Measurements from ENCODE around the gene HOXC10. TPM values are rescaled to one million over a fixed set of nuclear protein-coding genes. Genes with fewer than 3 reads are reported as not detected.

Gene HOXC10
- total RNA-seq, 2 donors from 2014 or later = not detected

DNA sequence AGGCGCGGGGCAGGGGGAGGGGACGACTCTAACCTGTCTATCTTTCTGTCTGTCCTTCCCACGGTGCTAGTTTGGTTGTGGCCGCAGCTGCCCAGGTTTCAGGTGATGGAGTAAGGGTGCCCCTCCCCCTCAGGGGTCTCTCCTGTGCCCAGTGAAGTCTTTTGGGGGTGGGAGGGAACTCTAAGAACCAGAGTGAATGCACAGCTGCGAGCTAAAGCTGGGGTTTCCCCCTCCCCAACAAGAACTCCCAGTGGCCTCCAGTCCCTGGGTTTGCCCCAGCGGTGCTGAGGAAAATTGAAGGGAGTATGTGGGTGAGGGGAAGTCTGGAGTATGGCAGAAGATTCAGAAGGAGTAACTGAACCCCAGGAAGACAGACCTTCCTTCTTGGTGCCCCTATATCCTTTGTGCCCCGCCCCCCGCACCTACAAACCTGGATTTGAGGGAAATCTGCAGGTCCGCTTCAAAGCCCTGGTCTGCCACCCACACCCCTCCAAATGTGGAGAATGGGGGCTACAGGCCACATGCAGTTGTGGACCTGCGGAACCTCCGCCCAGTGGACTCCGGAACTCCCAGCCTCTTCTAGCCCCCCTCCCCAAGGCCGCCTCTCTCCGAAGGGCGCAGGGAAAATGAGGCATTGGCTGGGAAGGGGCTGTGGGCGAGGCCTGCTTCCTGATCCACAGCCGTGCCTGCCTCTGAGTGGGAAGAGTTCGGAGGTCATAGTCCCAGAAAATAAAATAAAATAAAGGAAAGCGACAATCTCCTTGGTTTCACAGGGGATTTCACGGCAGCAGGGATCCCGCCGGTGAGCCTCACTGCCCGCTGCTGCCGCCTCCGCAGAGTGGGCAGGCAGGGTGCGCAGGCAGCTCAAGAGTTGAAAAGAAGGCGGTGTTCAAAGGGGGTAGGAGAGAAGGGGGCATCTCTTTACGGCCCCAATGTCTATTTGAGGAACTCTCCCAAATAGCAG lies 11.6 kb downstream of the HOXC10 start:
- no peak overlapping the region for H3K27ac Mint-ChIP-seq
- no peak for DNase-seq
- H3K9me3 Mint-ChIP-seq = no peaks in the 10 kb centered on the region
- no peak for ATAC-seq (replicated peaks in 1 of 2)
- peaks cover 51% of the 10 kb centered on the region for H3K4me1 Mint-ChIP-seq (ENCODE audit: low read depth)
- peak overlapping the region; percentile 92 to 94 for H3K4me3 Mint-ChIP-seq
- H3K27me3 Mint-ChIP-seq (ENCODE audit: low read depth) = peaks cover 90% of the 10 kb centered on the region
- peaks cover 0 to 3% of the 10 kb centered on the region in 2 donors for H3K36me3 Mint-ChIP-seq (ENCODE audit: insufficient read depth in 2 of 2)

- peaks cover 0 to 3% of the 10 kb centered on the region in 2 donors for H3K36me3 Mint-ChIP-seq (ENCODE audit: insufficient read depth in 2 of 2)
- H3K4me3 Mint-ChIP-seq = peak overlapping the region; percentile 15 to 21
- H3K9me3 Mint-ChIP-seq = no peaks in the 10 kb centered on the region
- peaks cover 50% of the 10 kb centered on the region for H3K4me1 Mint-ChIP-seq (ENCODE audit: low read depth)
- no peak for ATAC-seq (replicated peaks in 1 of 2)
- DNase-seq = no peak
- H3K27me3 Mint-ChIP-seq (ENCODE audit: low read depth) = peaks cover 90% of the 10 kb centered on the region
- H3K27ac Mint-ChIP-seq = no peak overlapping the region
Measured at GRCh38 chr12:53997204-53998109, 12.5 kb downstream of the HOXC10 start.

- peak overlapping the region; percentile 52 for H3K27ac Mint-ChIP-seq
- H3K27me3 Mint-ChIP-seq (ENCODE audit: low read depth) = peaks cover 90% of the 10 kb centered on the region
- peaks cover 49% of the 10 kb centered on the region for H3K4me1 Mint-ChIP-seq (ENCODE audit: low read depth)
- ATAC-seq (replicated peaks in 1 of 2) (no peak), DNase-seq (no peak)
- H3K9me3 Mint-ChIP-seq = no peaks in the 10 kb centered on the region
- no peak overlapping the region for H3K4me3 Mint-ChIP-seq
- H3K36me3 Mint-ChIP-seq (ENCODE audit: insufficient read depth in 2 of 2) = peaks cover 0 to 3% of the 10 kb centered on the region in 2 donors
Measured at GRCh38 chr12:53998110-53998899, 13.4 kb downstream of the HOXC10 start.

DNA sequence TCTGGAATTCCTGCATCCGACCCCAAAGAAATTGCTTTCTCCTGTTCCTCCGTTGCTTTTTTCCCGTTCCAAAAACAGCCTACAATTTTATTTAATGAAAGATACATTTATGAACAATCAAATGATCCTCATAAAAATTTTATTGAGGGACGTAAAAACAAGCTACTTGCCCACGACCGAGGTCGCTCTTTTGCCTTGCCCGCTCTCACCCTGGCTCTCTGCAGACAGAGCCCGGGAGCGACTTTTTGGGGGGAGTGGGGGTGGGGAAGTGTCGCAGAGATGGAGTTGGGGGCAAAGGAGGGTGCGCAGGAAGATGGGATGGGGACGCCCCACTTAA lies 13.9 kb downstream of the HOXC10 start:
- H3K36me3 Mint-ChIP-seq (ENCODE audit: insufficient read depth in 2 of 2) = peaks cover 0 to 3% of the 10 kb centered on the region in 2 donors
- no peak overlapping the region for H3K4me3 Mint-ChIP-seq
- H3K27me3 Mint-ChIP-seq (ENCODE audit: low read depth) = peaks cover 90% of the 10 kb centered on the region
- H3K27ac Mint-ChIP-seq = peak overlapping the region; percentile 52
- no peak for DNase-seq
- no peaks in the 10 kb centered on the region for H3K9me3 Mint-ChIP-seq
- ATAC-seq (replicated peaks in 1 of 2) = no peak
- peaks cover 44% of the 10 kb centered on the region for H3K4me1 Mint-ChIP-seq (ENCODE audit: low read depth)

- DNase-seq (peak; percentile 36 to 50), ATAC-seq (replicated peaks in 1 of 2) (no peak)
- no peaks in the 10 kb centered on the region for H3K9me3 Mint-ChIP-seq
Measured at GRCh38 chr12:53999559-54000115, 14.7 kb downstream of the HOXC10 start.

GRCh38 chr12:54000116-54001114 lies 15.5 kb downstream of the HOXC10 start, which contains the start of gene HOXC9:
Gene HOXC9, plus strand, starts transcription at chr12:54000161. Its CDS starts 28 bp downstream, at chr12:54000189.
- Mint-ChIP-seq H3K9me3 (no peaks in the 10 kb centered on the region), H3K27me3 (ENCODE audit: low read depth) (peaks cover 93% of the 10 kb centered on the region), H3K27ac (no peak within 1 kb of the TSS), H3K4me1 (ENCODE audit: low read depth) (peaks cover 36% of the 10 kb centered on the region), H3K4me3 (peak within 1 kb of the TSS; percentile 71 to 76), H3K36me3 (ENCODE audit: insufficient read depth in 2 of 2) (peaks cover 0 to 2% of the 10 kb centered on the region in 2 donors)
- no peak for DNase-seq
- ATAC-seq (replicated peaks in 1 of 2) = no peak

More at GRCh38 chr12:53999559-54000115, 14.7 kb downstream of the HOXC10 start:
- no peak overlapping the region for H3K27ac Mint-ChIP-seq
- peak overlapping the region; percentile 71 to 76 for H3K4me3 Mint-ChIP-seq
- H3K4me1 Mint-ChIP-seq (ENCODE audit: low read depth) = peaks cover 39% of the 10 kb centered on the region
- H3K36me3 Mint-ChIP-seq (ENCODE audit: insufficient read depth in 2 of 2) = peaks cover 0 to 3% of the 10 kb centered on the region in 2 donors
- H3K27me3 Mint-ChIP-seq (ENCODE audit: low read depth) = peaks cover 93% of the 10 kb centered on the region

- no peak overlapping the region for H3K27ac Mint-ChIP-seq
- H3K4me3 Mint-ChIP-seq = no peak overlapping the region
- no peak for DNase-seq
- no peaks in the 10 kb centered on the region for H3K9me3 Mint-ChIP-seq
- peaks cover 33% of the 10 kb centered on the region for H3K4me1 Mint-ChIP-seq (ENCODE audit: low read depth)
- no peak for ATAC-seq (replicated peaks in 1 of 2)
- H3K27me3 Mint-ChIP-seq (ENCODE audit: low read depth) = peaks cover 93% of the 10 kb centered on the region
- no peaks in the 10 kb centered on the region for H3K36me3 Mint-ChIP-seq (ENCODE audit: insufficient read depth in 2 of 2)
Measured at GRCh38 chr12:54001283-54002187, 16.6 kb downstream of the HOXC10 start.

DNA sequence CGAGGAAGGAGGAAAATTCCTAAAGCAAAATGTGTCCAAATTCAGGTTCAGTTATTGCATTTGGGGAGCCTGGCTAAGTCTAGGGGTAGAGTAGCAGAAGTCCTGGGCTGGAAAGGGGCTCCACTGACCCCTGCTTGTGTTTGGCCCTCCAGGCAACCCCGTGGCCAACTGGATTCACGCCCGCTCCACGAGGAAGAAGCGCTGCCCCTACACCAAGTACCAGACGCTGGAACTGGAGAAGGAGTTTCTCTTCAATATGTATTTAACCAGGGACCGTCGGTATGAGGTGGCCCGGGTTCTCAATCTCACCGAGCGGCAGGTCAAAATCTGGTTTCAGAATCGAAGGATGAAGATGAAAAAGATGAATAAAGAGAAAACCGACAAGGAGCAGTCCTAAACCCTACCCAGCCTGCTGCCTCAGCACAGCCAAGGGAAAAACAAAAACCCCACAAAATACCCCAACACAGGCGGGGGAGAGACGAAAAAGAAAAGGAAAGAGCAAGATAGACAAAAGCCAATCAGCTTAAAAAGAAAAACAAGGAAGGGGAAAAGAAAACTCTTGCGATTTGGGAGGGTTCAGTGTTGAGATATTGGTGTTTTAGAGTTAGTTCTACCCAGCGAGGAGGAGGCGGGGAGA lies 17.4 kb downstream of the HOXC10 start:
- peaks cover 27% of the 10 kb centered on the region for H3K4me1 Mint-ChIP-seq (ENCODE audit: low read depth)
- no peaks in the 10 kb centered on the region for H3K9me3 Mint-ChIP-seq
- ATAC-seq (replicated peaks in 1 of 2) (no peak), DNase-seq (no peak)
- H3K27me3 Mint-ChIP-seq (ENCODE audit: low read depth) = peaks cover 93% of the 10 kb centered on the region
- no peaks in the 10 kb centered on the region for H3K36me3 Mint-ChIP-seq (ENCODE audit: insufficient read depth in 2 of 2)
- no peak overlapping the region for H3K27ac Mint-ChIP-seq
- peak overlapping the region; percentile 20 to 52 for H3K4me3 Mint-ChIP-seq

DNA sequence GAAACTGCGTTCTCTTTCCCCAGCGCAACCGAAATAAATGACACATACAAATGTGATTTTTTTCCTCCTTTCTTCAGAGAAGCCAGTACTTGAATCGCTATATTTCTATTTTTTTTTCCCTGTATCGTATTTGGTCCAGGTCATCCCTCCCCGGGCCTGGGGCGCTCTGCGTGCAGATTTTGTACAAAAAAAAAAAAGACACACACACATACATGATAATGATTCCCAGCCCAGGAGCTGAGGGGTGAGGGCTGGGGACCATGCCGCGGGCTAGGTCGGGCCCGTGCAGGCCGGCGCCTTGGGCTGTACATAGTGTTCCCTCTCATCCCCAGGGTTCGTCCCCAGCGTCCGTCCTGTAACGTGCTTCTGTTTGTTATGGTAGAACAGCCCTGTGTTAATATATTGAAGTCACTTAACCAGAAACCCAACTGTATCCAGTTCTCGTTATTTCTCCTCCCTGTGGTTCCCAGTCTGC lies 18.0 kb downstream of the HOXC10 start:
- Mint-ChIP-seq H3K9me3 (no peaks in the 10 kb centered on the region), H3K4me1 (ENCODE audit: low read depth) (peaks cover 21% of the 10 kb centered on the region), H3K36me3 (ENCODE audit: insufficient read depth in 2 of 2) (no peaks in the 10 kb centered on the region), H3K27ac (no peak overlapping the region), H3K4me3 (no peak overlapping the region), H3K27me3 (ENCODE audit: low read depth) (peaks cover 93% of the 10 kb centered on the region)
- no peak for DNase-seq
- ATAC-seq (replicated peaks in 1 of 2) = no peak

GRCh38 chr12:54003625-54004024 lies 18.7 kb downstream of the HOXC10 start:
- ATAC-seq (replicated peaks in 1 of 2) (no peak), DNase-seq (no peak)
- H3K4me1 Mint-ChIP-seq (ENCODE audit: low read depth) = peaks cover 18% of the 10 kb centered on the region
- H3K27me3 Mint-ChIP-seq (ENCODE audit: low read depth) = peaks cover 89% of the 10 kb centered on the region
- no peaks in the 10 kb centered on the region for H3K9me3 Mint-ChIP-seq
- no peak overlapping the region for H3K27ac Mint-ChIP-seq
- H3K4me3 Mint-ChIP-seq = no peak overlapping the region
- H3K36me3 Mint-ChIP-seq (ENCODE audit: insufficient read depth in 2 of 2) = no peaks in the 10 kb centered on the region

Measured in activated T-cell treated with anti-CD3 and anti-CD28 coated beads, Interleukin-2, amount 50 U/mL, for 72 hours (primary cell).